NCI-H146 (cell line): ENCODE data around the gene ZNF761.
"Not testable (repeated sequence)": the region's sequence is repeated elsewhere in the genome, so short reads cannot be mapped to it uniquely, and the experiment has no call there.

Source experiments
- DNase-seq: peaks from one replicate; lab custom pipeline; 2025; lab: John Stamatoyannopoulos, UW

ZNF761 gene

GRCh38 chr19:53431399-53432087, at the start of gene ZNF761:
ZNF761 (plus strand) TSS chr19:53431984; CDS start chr19:53447269, 15,285 bp downstream.
- peak; percentile 98 for DNase-seq

- DNase-seq, result no peak
These were observed 43.6 kb upstream of the ZNF761 start for GRCh38 chr19:53388168-53388567.

GRCh38 chr19:53388904-53389303, 42.9 kb upstream of the ZNF761 start:
- no peak for DNase-seq

- peak; percentile 57 for DNase-seq
These were observed 42.2 kb upstream of the ZNF761 start for GRCh38 chr19:53389571-53389970.

- DNase-seq, result peak; percentile 89
These were observed 41.8 kb upstream of the ZNF761 start for GRCh38 chr19:53389978-53390377.

- DNase-seq, result peak; percentile 84
These were observed 37.2 kb upstream of the ZNF761 start for GRCh38 chr19:53394522-53394973.

- peak; percentile 96 for DNase-seq
These were observed 36.6 kb upstream of the ZNF761 start, which contains the start of gene ZNF765 for GRCh38 chr19:53394974-53395839. ZNF765 (plus strand) TSS chr19:53395149; CDS start chr19:53398016, 2,867 bp downstream.

GRCh38 chr19:53395840-53396524, 35.8 kb upstream of the ZNF761 start:
- DNase-seq, result peak; percentile 7

- no peak for DNase-seq
These were observed 35.3 kb upstream of the ZNF761 start for GRCh38 chr19:53396525-53396868.

- not testable (repeated sequence) for DNase-seq
These were observed 33.9 kb upstream of the ZNF761 start for GRCh38 chr19:53397918-53398317.

GRCh38 chr19:53409505-53410204, 22.1 kb upstream of the ZNF761 start:
- no peak for DNase-seq

- not testable (repeated sequence) for DNase-seq
These were observed 11.1 kb upstream of the ZNF761 start for GRCh38 chr19:53420520-53421315.

- peak; percentile 55 for DNase-seq
These were observed 9.2 kb upstream of the ZNF761 start for GRCh38 chr19:53422551-53422950.

GRCh38 chr19:53423074-53423473, 8.7 kb upstream of the ZNF761 start:
- peak; percentile 74 for DNase-seq

GRCh38 chr19:53423680-53424079, 8.1 kb upstream of the ZNF761 start:
- DNase-seq, result peak; percentile 43

GRCh38 chr19:53424968-53425597, 6.7 kb upstream of the ZNF761 start:
- peak; percentile 80 for DNase-seq

- DNase-seq, result peak; percentile 37
These were observed 391 bp downstream of the ZNF761 start for GRCh38 chr19:53432088-53432661.

- not testable (repeated sequence) for DNase-seq
These were observed 12.0 kb downstream of the ZNF761 start for GRCh38 chr19:53443809-53444208.

- not testable (repeated sequence) for DNase-seq
These were observed 15.4 kb downstream of the ZNF761 start for GRCh38 chr19:53447196-53447595.

- DNase-seq, result no peak
These were observed 24.0 kb downstream of the ZNF761 start for GRCh38 chr19:53455828-53456227.
